Cortex of kidney (tissue), 1 donor: Measurements from ENCODE around the gene COPS4.

Source experiments
- DNase-seq: peaks from one replicate; lab custom pipeline; 2025; lab: John Stamatoyannopoulos, UW

COPS4 gene

DNA sequence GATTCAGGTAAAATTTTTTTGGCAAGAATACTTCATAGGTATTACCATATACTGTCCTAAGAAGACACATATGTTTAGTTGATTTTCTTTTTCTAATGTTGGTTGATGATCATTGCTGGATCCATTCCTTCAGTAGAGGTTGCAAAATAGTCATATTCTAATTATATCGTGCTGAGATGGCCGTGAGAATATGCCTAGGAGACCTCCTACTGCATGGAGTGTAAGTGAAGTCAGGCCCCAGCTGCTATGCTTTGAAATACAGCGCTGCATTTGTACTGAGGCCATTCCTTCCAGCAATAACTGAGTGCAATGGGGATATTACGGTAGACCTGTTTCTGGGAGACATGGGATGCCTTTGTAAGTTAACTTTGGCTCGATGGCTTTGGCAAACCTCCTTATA, 86.3 kb downstream of the COPS4 start:
- no peak for DNase-seq

- DNase-seq, result no peak
Observed at GRCh38 chr4:83124111-83124780, 89.3 kb downstream of the COPS4 start.
